MM.1S (cell line): Measurements from ENCODE around the gene NCBP1.

ENCODE experiments used
- DNase-seq: peaks from one replicate; pipeline ENCODE4 v3.0.0-alpha.2; 2015
- H2AFZ ChIP-seq: fragments of 300-600 bp; sonication (generic); 2 replicates; pipeline ENCODE4 v1.6.0; 2016; ENCODE audit warnings: antibody characterized with exemption, low read length
- H3F3A ChIP-seq: fragments of 300-600 bp; sonication (generic); 2 replicates; pipeline ENCODE4 v1.6.1; 2016; ENCODE audit warnings: mild to moderate bottlenecking, antibody characterized with exemption, low read length, moderate library complexity, mixed read lengths; ENCODE audit not compliant: insufficient read depth
- H3K27ac ChIP-seq: fragments of 300-600 bp; sonication (generic); 2 replicates; pipeline ENCODE4 v1.5.1; 2016; ENCODE audit warnings: mild to moderate bottlenecking, low read length
- H3K27me3 ChIP-seq: fragments of 300-600 bp; sonication (generic); replicated peaks from 2 replicates; pipeline ENCODE4 v1.6.0; 2016; ENCODE audit warnings: low read length; ENCODE audit not compliant: insufficient read depth
- H3K36me3 ChIP-seq: fragments of 300-600 bp; sonication (generic); replicated peaks from 2 replicates; pipeline ENCODE4 v1.6.1; 2016; ENCODE audit warnings: mild to moderate bottlenecking, low read length, mixed read lengths; ENCODE audit not compliant: insufficient read depth
- H3K4me1 ChIP-seq: fragments of 300-600 bp; sonication (generic); 2 replicates; pipeline ENCODE4 v1.6.1; 2016; ENCODE audit warnings: low read length, mixed read lengths
- H3K4me2 ChIP-seq: fragments of 300-600 bp; sonication (generic); 2 replicates; pipeline ENCODE4 v1.6.0; 2016; ENCODE audit warnings: low read depth, low read length
- H3K4me3 ChIP-seq: fragments of 300-600 bp; sonication (generic); 2 replicates; pipeline ENCODE4 v1.5.1; 2016; ENCODE audit warnings: low read length, mixed read lengths
- H3K79me2 ChIP-seq: fragments of 300-600 bp; sonication (generic); 2 replicates; pipeline ENCODE4 v1.6.1; 2016; ENCODE audit warnings: mixed run types, low read length, mixed read lengths
- H3K9ac ChIP-seq: fragments of 300-600 bp; sonication (generic); 2 replicates; pipeline ENCODE4 v1.6.1; 2016; ENCODE audit warnings: low read length, mixed read lengths
- H3K9me2 ChIP-seq: fragments of 300-600 bp; sonication (generic); replicated peaks from 2 replicates; pipeline ENCODE4 v1.6.1; 2016; ENCODE audit warnings: mild to moderate bottlenecking, low read length, mixed read lengths; ENCODE audit not compliant: insufficient read depth
- H3K9me3 ChIP-seq: fragments of 300-600 bp; sonication (generic); replicated peaks from 2 replicates; pipeline ENCODE4 v1.6.1; 2016; ENCODE audit warnings: mild to moderate bottlenecking, low read length, mixed read lengths; ENCODE audit not compliant: insufficient read depth
- H4K20me1 ChIP-seq: fragments of 300-600 bp; sonication (generic); 2 replicates; pipeline ENCODE4 v1.6.1; 2016; ENCODE audit warnings: mild to moderate bottlenecking, low read length, moderate library complexity, mixed read lengths; ENCODE audit not compliant: insufficient read depth
- EZH2 ChIP-seq: fragments of 300-600 bp; sonication (generic); optimal IDR thresholded peaks from 2 replicates; pipeline ENCODE3; 2017; ENCODE audit warnings: low read depth, mild to moderate bottlenecking, antibody characterized with exemption, low read length, mixed read lengths
- EZH2phosphoT487 ChIP-seq: fragments of 300-600 bp; sonication (generic); IDR thresholded peaks from 2 replicates; pipeline ENCODE4 v1.6.1; 2018; ENCODE audit warnings: antibody characterized with exemption, low read length
- TF ChIP-seq, protein P1 (sequence below): fragments of 300-600 bp; sonication (generic); IDR thresholded peaks from 2 replicates; pipeline ENCODE4 v1.5.1; 2016; ENCODE audit warnings: antibody characterized with exemption, low read length, mixed read lengths

The NCBP1 gene

DNA sequence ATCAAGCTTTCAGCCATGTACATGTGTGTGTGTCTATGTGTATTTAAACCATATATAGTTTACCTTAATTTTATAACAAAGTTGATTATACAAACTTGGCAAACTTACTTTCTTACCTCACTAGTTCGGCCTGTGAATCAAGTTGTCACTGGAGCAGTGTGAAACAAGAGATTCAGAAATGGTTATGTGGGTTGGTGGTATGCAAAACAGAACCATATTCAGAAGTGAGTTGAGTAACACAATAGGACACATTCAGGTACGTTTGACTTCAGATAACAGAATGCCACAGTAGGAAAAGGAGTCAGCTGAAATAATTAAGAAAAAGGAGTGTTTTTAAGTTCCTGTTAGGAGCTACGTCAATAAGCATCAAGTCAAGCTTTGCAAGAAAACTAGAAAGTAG lies 42.0 kb downstream of the NCBP1 start:
- Histone ChIP-seq H4K20me1 (no peaks in the 10 kb centered on the region), H3K9ac (no peak overlapping the region), H3K4me2 (no peak overlapping the region), H3K4me3 (no peak overlapping the region), H3K9me3 (no peaks in the 10 kb centered on the region), H3K27ac (no peak overlapping the region), H3K79me2 (peaks cover 10% of the 10 kb centered on the region; the same call in 1 of the 2 replicates), H3K9me2 (no peaks in the 10 kb centered on the region), H3K4me1 (no peaks in the 10 kb centered on the region), H2AFZ (no peak overlapping the region), H3F3A (no peaks in the 10 kb centered on the region), H3K36me3 (peaks cover 29% of the 10 kb centered on the region), H3K27me3 (no peaks in the 10 kb centered on the region)
- DNase-seq = no peak
- no peak for TF ChIP-seq EZH2
- TF ChIP-seq, protein P1, sequence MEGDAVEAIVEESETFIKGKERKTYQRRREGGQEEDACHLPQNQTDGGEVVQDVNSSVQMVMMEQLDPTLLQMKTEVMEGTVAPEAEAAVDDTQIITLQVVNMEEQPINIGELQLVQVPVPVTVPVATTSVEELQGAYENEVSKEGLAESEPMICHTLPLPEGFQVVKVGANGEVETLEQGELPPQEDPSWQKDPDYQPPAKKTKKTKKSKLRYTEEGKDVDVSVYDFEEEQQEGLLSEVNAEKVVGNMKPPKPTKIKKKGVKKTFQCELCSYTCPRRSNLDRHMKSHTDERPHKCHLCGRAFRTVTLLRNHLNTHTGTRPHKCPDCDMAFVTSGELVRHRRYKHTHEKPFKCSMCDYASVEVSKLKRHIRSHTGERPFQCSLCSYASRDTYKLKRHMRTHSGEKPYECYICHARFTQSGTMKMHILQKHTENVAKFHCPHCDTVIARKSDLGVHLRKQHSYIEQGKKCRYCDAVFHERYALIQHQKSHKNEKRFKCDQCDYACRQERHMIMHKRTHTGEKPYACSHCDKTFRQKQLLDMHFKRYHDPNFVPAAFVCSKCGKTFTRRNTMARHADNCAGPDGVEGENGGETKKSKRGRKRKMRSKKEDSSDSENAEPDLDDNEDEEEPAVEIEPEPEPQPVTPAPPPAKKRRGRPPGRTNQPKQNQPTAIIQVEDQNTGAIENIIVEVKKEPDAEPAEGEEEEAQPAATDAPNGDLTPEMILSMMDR = no peak
- TF ChIP-seq EZH2phosphoT487 = no peak

DNA sequence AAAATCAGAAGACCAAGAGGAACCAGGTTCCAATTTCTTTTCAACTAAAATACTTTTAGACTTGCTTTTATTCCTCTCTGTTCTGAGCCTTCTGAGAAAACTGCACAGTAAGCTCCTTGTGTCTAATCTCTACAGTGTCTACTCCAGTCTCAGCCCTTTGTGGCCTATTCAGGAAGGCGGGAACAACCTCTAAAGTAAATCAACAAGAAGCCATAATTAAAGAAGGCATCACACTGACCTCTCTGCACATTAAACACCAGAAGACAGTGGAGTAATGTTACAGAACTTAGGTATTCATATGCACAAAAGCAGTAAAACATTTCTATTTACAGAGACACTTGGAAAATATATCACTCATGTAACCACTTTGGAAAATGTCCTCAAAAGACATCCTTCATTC lies 48.6 kb downstream of the NCBP1 start:
- H3K9ac ChIP-seq = no peak overlapping the region
- peaks cover 5% of the 10 kb centered on the region; the same call in 1 of the 2 replicates for H3K79me2 ChIP-seq
- no peaks in the 10 kb centered on the region for H3K9me3 ChIP-seq
- H3K27ac ChIP-seq = no peak overlapping the region
- H3K9me2 ChIP-seq = no peaks in the 10 kb centered on the region
- H4K20me1 ChIP-seq = no peaks in the 10 kb centered on the region
- no peak overlapping the region for H3K4me3 ChIP-seq
- H3K4me2 ChIP-seq = no peak overlapping the region
- H3K36me3 ChIP-seq = peaks cover 8% of the 10 kb centered on the region
- no peaks in the 10 kb centered on the region for H3K27me3 ChIP-seq
- H3F3A ChIP-seq = no peaks in the 10 kb centered on the region
- no peak overlapping the region for H2AFZ ChIP-seq
- no peak for DNase-seq
- no peak for TF ChIP-seq EZH2
- TF ChIP-seq, protein P1 = no peak
- TF ChIP-seq EZH2phosphoT487 = no peak
- H3K4me1 ChIP-seq = no peaks in the 10 kb centered on the region

GRCh38 chr9:97688654-97689053 lies 55.0 kb downstream of the NCBP1 start:
- Histone ChIP-seq H3K27me3 (no peaks in the 10 kb centered on the region), H3K36me3 (peaks cover 8% of the 10 kb centered on the region), H3K9me2 (no peaks in the 10 kb centered on the region), H3K9me3 (no peaks in the 10 kb centered on the region), H3K4me1 (no peaks in the 10 kb centered on the region), H3K4me3 (no peak overlapping the region), H3F3A (no peaks in the 10 kb centered on the region), H3K4me2 (no peak overlapping the region), H4K20me1 (no peaks in the 10 kb centered on the region), H3K79me2 (peaks cover 6% of the 10 kb centered on the region), H3K9ac (no peak overlapping the region), H2AFZ (no peak overlapping the region), H3K27ac (no peak overlapping the region)
- DNase-seq = no peak
- no peak for TF ChIP-seq EZH2
- TF ChIP-seq, protein P1 = no peak
- TF ChIP-seq EZH2phosphoT487 = no peak
